Natural killer cell (primary cell): ENCODE results near the gene PPM1J. TPM values are rescaled to one million over a fixed set of nuclear protein-coding genes. Genes with fewer than 3 reads are reported as not detected.
"Not testable (repeated sequence)": the region's sequence is repeated elsewhere in the genome, so short reads cannot be mapped to it uniquely, and the experiment has no call there.

Source experiments
- ATAC-seq, 3 donors: fragments of 150-1000 bp in 2 of 3; fragments of 200-7000 bp in 1 of 3; cut with Tn5 transposase; 1 replicate in 1 of 3; 2 replicates in 2 of 3; pipeline ENCODE4 v1.10.0; 2021; ENCODE audit warnings: mild to moderate bottlenecking in 2 of 3, moderate library complexity in 2 of 3
- DNase-seq, 2 donors: peaks; one replicate each; pipeline versions ENCODE4 v3.0.0 to v3.0.0-alpha.2; 2013 to 2021; ENCODE audit warnings: mixed read lengths in 1 of 2
- H3K27ac ChIP-seq: one replicate; pipeline ENCODE4 v1.5.1; 2013; ENCODE audit warnings: mild to moderate bottlenecking, low read length
- H3K27me3 ChIP-seq: one replicate; pipeline ENCODE4 v1.6.1; 2013; ENCODE audit warnings: low read length; ENCODE audit not compliant: control insufficient read depth, insufficient read depth
- H3K36me3 ChIP-seq: one replicate; pipeline ENCODE4 v1.6.1; 2013; ENCODE audit warnings: low read length; ENCODE audit not compliant: control insufficient read depth, insufficient read depth
- H3K4me1 ChIP-seq: one replicate; pipeline ENCODE4 v1.6.1; 2013; ENCODE audit warnings: low read length; ENCODE audit not compliant: control insufficient read depth, insufficient read depth
- H3K4me3 ChIP-seq: one replicate; pipeline ENCODE4 v1.5.1; 2013; ENCODE audit warnings: low read length
- H3K9me3 ChIP-seq: one replicate; pipeline ENCODE4 v1.6.1; 2013; ENCODE audit warnings: low read length; ENCODE audit not compliant: control insufficient read depth, insufficient read depth
- H3K27ac Mint-ChIP-seq, 2 donors: one replicate each; pipeline ENCODE4 v1.8.0; 2022; ENCODE audit warnings: mild to moderate bottlenecking in 2 of 2, mixed read lengths in 2 of 2, moderate library complexity in 1 of 2
- H3K27me3 Mint-ChIP-seq, 2 donors: one replicate each; pipeline ENCODE4 v1.8.0; 2022; ENCODE audit warnings: low read depth in 2 of 2, mixed read lengths in 2 of 2
- H3K36me3 Mint-ChIP-seq: one replicate; pipeline ENCODE4 v1.8.0; 2022; ENCODE audit warnings: mixed read lengths
- H3K4me1 Mint-ChIP-seq, 2 donors: one replicate each; pipeline ENCODE4 v1.8.0; 2022; ENCODE audit warnings: mixed read lengths in 2 of 2
- H3K4me3 Mint-ChIP-seq: one replicate; pipeline ENCODE4 v1.8.0; 2022; ENCODE audit warnings: mild to moderate bottlenecking, moderate library complexity, mixed read lengths
- H3K9me3 Mint-ChIP-seq, 2 donors: one replicate each; pipeline ENCODE4 v1.8.0; 2022; ENCODE audit warnings: mixed read lengths in 2 of 2
- CTCF ChIP-seq: fragments of 200-600 bp; IDR thresholded peaks from one replicate; pipeline ENCODE4 v1.8.0; 2022; ENCODE audit warnings: antibody characterized with exemption
- WGBS: methylation state at CpG from one replicate; pipeline ENCODE4 v1.1.7; 2013; ENCODE audit warnings: missing lambda C conversion rate; ENCODE audit not compliant: insufficient coverage; 5-methylcytosine and 5-hydroxymethylcytosine counted together
- intact Hi-C: fragments of 100-400 bp; cut with micrococcal nuclease; formaldehyde crosslinking; loops from one replicate; pipeline ENCODE4 v1.14.2; 2022
- total RNA-seq, 4 donors: library from RNA; stranded (reverse); fragments of 120-200 nt in 1 of 4; gene quantifications; one replicate each; pipeline versions ENCODE4 v1.2.3 to v1.2.4, GENCODE V29; 2013 to 2022

Gene PPM1J
- total RNA-seq, 3 donors from 2014 or later (not counting 1 experiment from before 2014, with no cell fraction given): 0.26 TPM; not detected in 2

GRCh38 chr1:112721966-112722524, 6.9 kb upstream of the PPM1J start:
- Histone ChIP-seq H3K4me1 (peaks cover 19% of the 10 kb centered on the region), H3K27me3 (peaks cover 8% of the 10 kb centered on the region), H3K9me3 (no peaks in the 10 kb centered on the region), H3K27ac (no peak overlapping the region), H3K4me3 (no peak overlapping the region), H3K36me3 (no peaks in the 10 kb centered on the region)
- no peak for TF ChIP-seq CTCF
- WGBS: 90% methylated on average over 10 of the region's 10 CpGs
- peaks cover 0 to 19% of the 10 kb centered on the region in 2 donors for H3K27me3 Mint-ChIP-seq
- H3K4me1 Mint-ChIP-seq: peaks cover 6 to 15% of the 10 kb centered on the region in 2 donors
- no peak for DNase-seq
- intact Hi-C loops: no loop called here
- H3K27ac Mint-ChIP-seq: no peak overlapping the region
- no peaks in the 10 kb centered on the region for H3K36me3 Mint-ChIP-seq
- H3K4me3 Mint-ChIP-seq: no peak overlapping the region
- H3K9me3 Mint-ChIP-seq: no peaks in the 10 kb centered on the region
- no peak for ATAC-seq

- WGBS: 90% methylated on average over 2 of the region's 2 CpGs
Observed at GRCh38 chr1:112721294-112721693, 6.2 kb upstream of the PPM1J start.

GRCh38 chr1:112720800-112721199, 5.7 kb upstream of the PPM1J start:
- TF ChIP-seq CTCF: no peak
- DNase-seq (no peak), ATAC-seq (no peak)
- intact Hi-C loops: no loop called here
- H3K27me3 Mint-ChIP-seq: peaks cover 0 to 19% of the 10 kb centered on the region in 2 donors
- H3K4me3 ChIP-seq: no peak overlapping the region
- H3K36me3 Mint-ChIP-seq: no peaks in the 10 kb centered on the region
- no peak overlapping the region for H3K27ac Mint-ChIP-seq
- H3K4me1 ChIP-seq: peaks cover 27% of the 10 kb centered on the region
- H3K27me3 ChIP-seq: peaks cover 8% of the 10 kb centered on the region
- H3K27ac ChIP-seq: no peak overlapping the region
- peaks cover 14 to 23% of the 10 kb centered on the region in 2 donors for H3K4me1 Mint-ChIP-seq
- no peaks in the 10 kb centered on the region for H3K9me3 ChIP-seq
- no peaks in the 10 kb centered on the region for H3K36me3 ChIP-seq
- no peaks in the 10 kb centered on the region for H3K9me3 Mint-ChIP-seq
- WGBS: 38% methylated on average over 3 of the region's 3 CpGs
- no peak overlapping the region for H3K4me3 Mint-ChIP-seq

More at GRCh38 chr1:112721294-112721693, 6.2 kb upstream of the PPM1J start:
- DNase-seq, H3K36me3 ChIP-seq, ATAC-seq, intact Hi-C loops, H3K9me3 ChIP-seq, H3K9me3 Mint-ChIP-seq, H3K27ac Mint-ChIP-seq, H3K4me3 Mint-ChIP-seq, H3K27me3 ChIP-seq, H3K27ac ChIP-seq, H3K36me3 Mint-ChIP-seq, H3K4me3 ChIP-seq: not testable (repeated sequence)
- Mint-ChIP-seq H3K27me3 (peaks cover 0 to 19% of the 10 kb centered on the region in 2 donors), H3K4me1 (peaks cover 9 to 18% of the 10 kb centered on the region in 2 donors)
- H3K4me1 ChIP-seq: peaks cover 22% of the 10 kb centered on the region

- DNase-seq: no peak
- ATAC-seq: no peak
- Mint-ChIP-seq H3K27me3 (peaks cover 0 to 19% of the 10 kb centered on the region in 2 donors), H3K4me3 (no peak overlapping the region), H3K9me3 (no peaks in the 10 kb centered on the region), H3K27ac (no peak overlapping the region), H3K4me1 (peaks cover 20 to 29% of the 10 kb centered on the region in 2 donors), H3K36me3 (no peaks in the 10 kb centered on the region)
- H3K9me3 ChIP-seq: no peaks in the 10 kb centered on the region
- TF ChIP-seq CTCF: no peak
- no peak overlapping the region for H3K4me3 ChIP-seq
- no peaks in the 10 kb centered on the region for H3K36me3 ChIP-seq
- H3K27ac ChIP-seq: no peak overlapping the region
- peaks cover 34% of the 10 kb centered on the region for H3K4me1 ChIP-seq
- WGBS: 85% methylated on average over 2 of the region's 2 CpGs
- intact Hi-C loops: loop anchor here (10.0 kb wide), 2 partner anchors 235 to 325 kb away; partner anchors contain the start of gene SLC16A1
- peaks cover 8% of the 10 kb centered on the region for H3K27me3 ChIP-seq
Observed at GRCh38 chr1:112719706-112720105, 4.6 kb upstream of the PPM1J start.
